ENCODE results near the gene PXN. TPM values are rescaled to one million over a fixed set of nuclear protein-coding genes. Genes with fewer than 3 reads are reported as not detected.
A peak's percentile ranks its signal among the peaks of the same experiment; 100 is the strongest.

PXN gene
- polyA plus RNA-seq, 4 donors: 79.3 to 132 (median 115) TPM

DNA sequence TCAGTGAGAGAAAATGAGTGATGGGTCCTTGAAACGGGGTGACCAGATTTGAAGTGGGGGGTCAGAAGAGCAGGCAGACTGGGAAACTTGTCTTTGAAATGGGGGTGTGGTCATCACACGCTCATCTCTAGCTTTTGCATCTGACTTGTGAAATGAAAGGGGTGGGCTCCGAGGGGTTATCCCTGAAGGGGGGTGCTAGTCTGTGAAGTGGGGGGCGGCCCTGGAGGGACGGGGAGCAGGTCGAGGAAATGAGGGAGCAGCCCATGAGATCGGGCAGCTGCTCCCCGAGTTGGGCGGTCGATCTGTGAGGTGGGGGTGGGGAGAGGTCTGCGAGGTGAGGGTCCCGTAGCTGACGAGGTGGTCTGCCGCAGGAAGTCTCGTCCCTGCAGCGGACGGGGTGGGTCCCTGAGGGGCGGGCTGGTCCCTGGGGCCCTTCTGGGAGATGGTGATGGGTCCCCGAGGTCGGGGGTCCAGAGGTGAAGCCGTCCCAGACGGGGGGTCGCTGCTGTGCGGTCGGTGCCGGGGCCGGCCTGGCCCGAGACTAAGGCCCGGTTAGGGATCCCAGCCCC lies 542 bp downstream of the PXN start:
- 1 to 4% (median 2%) methylated on average over 17 to 29 of the region's 29 CpGs for WGBS, 3 donors
- Histone ChIP-seq H3K36me3 (ENCODE audit: control insufficient read depth in 3 of 3, insufficient read depth in 2 of 3, low read depth in 1 of 3, low read length in 3 of 3) (peaks cover 0 to 25% (median 0%) of the 10 kb centered on the region in 3 donors), H3K27ac (ENCODE audit: low read depth in 1 of 3, low read length in 2 of 3) (peak overlapping the region; percentile 84 to 89 (median 84)), H3K27me3 (ENCODE audit: control insufficient read depth in 3 of 3, insufficient read depth in 3 of 3, low read length in 3 of 3) (no peaks in the 10 kb centered on the region), H3K4me1 (ENCODE audit: control insufficient read depth in 3 of 3, insufficient read depth in 2 of 3, low read depth in 1 of 3, low read length in 2 of 3) (peaks cover 9 to 46% (median 12%) of the 10 kb centered on the region in 3 donors), H3K4me3 (ENCODE audit: low read depth in 1 of 3, low read length in 3 of 3) (peak overlapping the region; percentile 92 to 96 (median 93)), H3K9me3 (ENCODE audit: control insufficient read depth in 2 of 2, insufficient read depth in 1 of 2, low read depth in 1 of 2, low read length in 1 of 2) (no peaks in the 10 kb centered on the region)
- FAIRE-seq (no peak), DNase-seq (peak in 1 of 2 donors; percentile 34)

GRCh38 chr12:120264086-120264903 lies 1.2 kb downstream of the PXN start:
- peak overlapping the region; percentile 92 to 96 (median 93) for H3K4me3 ChIP-seq (ENCODE audit: low read depth in 1 of 3, low read length in 3 of 3)
- peak overlapping the region; percentile 84 to 89 (median 84) for H3K27ac ChIP-seq (ENCODE audit: low read depth in 1 of 3, low read length in 2 of 3)
- DNase-seq: peak; percentile 30 to 48
- no peaks in the 10 kb centered on the region for H3K27me3 ChIP-seq (ENCODE audit: control insufficient read depth in 3 of 3, insufficient read depth in 3 of 3, low read length in 3 of 3)
- peaks cover 9 to 53% (median 12%) of the 10 kb centered on the region in 3 donors for H3K4me1 ChIP-seq (ENCODE audit: control insufficient read depth in 3 of 3, insufficient read depth in 2 of 3, low read depth in 1 of 3, low read length in 2 of 3)
- no peaks in the 10 kb centered on the region for H3K9me3 ChIP-seq (ENCODE audit: control insufficient read depth in 2 of 2, insufficient read depth in 1 of 2, low read depth in 1 of 2, low read length in 1 of 2)
- no peak for FAIRE-seq
- peaks cover 0 to 32% (median 0%) of the 10 kb centered on the region in 3 donors for H3K36me3 ChIP-seq (ENCODE audit: control insufficient read depth in 3 of 3, insufficient read depth in 2 of 3, low read depth in 1 of 3, low read length in 3 of 3)
- 42 to 46% (median 44%) methylated on average over 15 of the region's 15 CpGs for WGBS, 3 donors

DNA sequence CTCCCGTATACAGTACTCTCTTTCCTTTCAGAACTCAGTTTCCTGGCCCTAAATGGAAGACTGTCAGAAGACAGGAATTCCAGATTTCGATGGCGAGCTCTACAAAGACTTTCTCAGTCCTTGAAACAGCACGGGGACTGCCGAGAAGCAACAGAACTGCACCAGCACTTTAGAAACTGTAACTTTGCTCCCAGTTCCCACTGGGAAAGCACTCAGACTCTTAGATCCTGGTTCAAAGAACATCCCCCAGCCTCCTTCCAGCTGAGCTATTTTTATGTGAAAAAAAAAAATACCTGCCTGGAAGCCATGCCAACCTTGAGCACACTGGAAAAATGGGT lies 1.8 kb downstream of the PXN start:
- Histone ChIP-seq H3K27me3 (ENCODE audit: control insufficient read depth in 3 of 3, insufficient read depth in 3 of 3, low read length in 3 of 3) (no peaks in the 10 kb centered on the region), H3K27ac (ENCODE audit: low read depth in 1 of 3, low read length in 2 of 3) (peak overlapping the region; percentile 84 to 89 (median 84)), H3K36me3 (ENCODE audit: control insufficient read depth in 3 of 3, insufficient read depth in 2 of 3, low read depth in 1 of 3, low read length in 3 of 3) (peaks cover 0 to 32% (median 0%) of the 10 kb centered on the region in 3 donors), H3K4me3 (ENCODE audit: low read depth in 1 of 3, low read length in 3 of 3) (peak overlapping the region in 2 of 3 donors; percentile 92 to 93), H3K4me1 (ENCODE audit: control insufficient read depth in 3 of 3, insufficient read depth in 2 of 3, low read depth in 1 of 3, low read length in 2 of 3) (peaks cover 9 to 58% (median 12%) of the 10 kb centered on the region in 3 donors), H3K9me3 (ENCODE audit: control insufficient read depth in 2 of 2, insufficient read depth in 1 of 2, low read depth in 1 of 2, low read length in 1 of 2) (no peaks in the 10 kb centered on the region)
- no peak for FAIRE-seq
- DNase-seq: peak; percentile 23 to 41
- 28 to 38% (median 31%) methylated on average over 5 of the region's 5 CpGs for WGBS, 3 donors

GRCh38 chr12:120262852-120263747 lies 2.4 kb downstream of the PXN start:
- H3K27ac ChIP-seq (ENCODE audit: low read depth in 1 of 3, low read length in 2 of 3): peak overlapping the region; percentile 61 to 84 (median 84)
- FAIRE-seq: no peak
- peak overlapping the region in 2 of 3 donors; percentile 92 to 93 for H3K4me3 ChIP-seq (ENCODE audit: low read depth in 1 of 3, low read length in 3 of 3)
- WGBS, 3 donors: 21 to 33% (median 28%) methylated on average over 15 of the region's 15 CpGs
- no peaks in the 10 kb centered on the region for H3K9me3 ChIP-seq (ENCODE audit: control insufficient read depth in 2 of 2, insufficient read depth in 1 of 2, low read depth in 1 of 2, low read length in 1 of 2)
- H3K4me1 ChIP-seq (ENCODE audit: control insufficient read depth in 3 of 3, insufficient read depth in 2 of 3, low read depth in 1 of 3, low read length in 2 of 3): peaks cover 9 to 59% (median 12%) of the 10 kb centered on the region in 3 donors
- no peaks in the 10 kb centered on the region for H3K27me3 ChIP-seq (ENCODE audit: control insufficient read depth in 3 of 3, insufficient read depth in 3 of 3, low read length in 3 of 3)
- DNase-seq: peak in 1 of 2 donors; percentile 44
- peaks cover 0 to 35% (median 0%) of the 10 kb centered on the region in 3 donors for H3K36me3 ChIP-seq (ENCODE audit: control insufficient read depth in 3 of 3, insufficient read depth in 2 of 3, low read depth in 1 of 3, low read length in 3 of 3)

DNA sequence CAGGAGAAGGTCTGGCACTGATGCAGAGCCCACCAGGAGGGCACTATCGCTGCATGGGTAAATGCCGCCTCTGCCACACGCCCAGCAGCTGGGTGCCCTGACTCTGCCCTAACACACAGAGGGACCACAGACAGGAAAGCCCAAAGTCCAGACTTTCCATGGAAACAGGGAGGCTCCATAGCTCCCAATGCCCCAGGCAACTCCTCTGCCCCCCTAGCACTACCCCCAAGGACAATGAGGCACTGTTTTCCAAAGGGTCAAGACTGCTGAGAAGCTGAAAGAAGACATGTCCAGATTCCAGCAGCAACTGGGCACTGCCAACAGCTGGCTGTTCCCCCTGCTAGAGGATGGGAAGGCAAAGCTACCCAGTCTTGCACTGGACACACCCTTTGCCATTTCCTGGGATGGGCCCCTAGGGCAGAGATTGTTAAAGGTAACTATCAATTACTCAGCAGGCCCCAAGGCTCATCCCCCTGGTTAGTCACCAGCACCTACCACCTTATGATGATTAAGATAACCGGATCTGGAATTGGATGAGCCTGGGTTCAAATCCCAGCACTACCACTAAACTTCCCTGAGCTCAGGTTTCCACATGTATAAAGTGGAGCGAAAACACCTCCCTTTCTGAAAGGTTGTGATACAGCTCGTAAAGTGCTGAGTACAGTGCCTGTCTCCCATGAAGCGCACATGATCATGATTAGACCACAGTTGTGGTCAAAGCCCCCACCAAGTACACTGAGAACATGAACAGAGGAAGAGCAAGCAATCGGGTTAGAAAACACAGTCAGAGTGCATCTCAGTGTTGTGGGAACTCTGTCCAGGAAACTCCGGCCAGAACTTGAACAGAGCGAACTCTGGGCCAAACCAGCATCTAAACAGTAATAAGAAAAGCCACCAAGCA lies 3.3 kb downstream of the PXN start:
- Histone ChIP-seq H3K27ac (ENCODE audit: low read depth in 1 of 3, low read length in 2 of 3) (peak overlapping the region; percentile 61 to 84 (median 84)), H3K27me3 (ENCODE audit: control insufficient read depth in 3 of 3, insufficient read depth in 3 of 3, low read length in 3 of 3) (no peaks in the 10 kb centered on the region), H3K9me3 (ENCODE audit: control insufficient read depth in 2 of 2, insufficient read depth in 1 of 2, low read depth in 1 of 2, low read length in 1 of 2) (no peaks in the 10 kb centered on the region), H3K4me3 (ENCODE audit: low read depth in 1 of 3, low read length in 3 of 3) (peak overlapping the region in 2 of 3 donors; percentile 92 to 93), H3K4me1 (ENCODE audit: control insufficient read depth in 3 of 3, insufficient read depth in 2 of 3, low read depth in 1 of 3, low read length in 2 of 3) (peaks cover 7 to 58% (median 14%) of the 10 kb centered on the region in 3 donors), H3K36me3 (ENCODE audit: control insufficient read depth in 3 of 3, insufficient read depth in 2 of 3, low read depth in 1 of 3, low read length in 3 of 3) (peaks cover 0 to 41% (median 0%) of the 10 kb centered on the region in 3 donors)
- WGBS, 3 donors: 46 to 49% (median 46%) methylated on average over 10 of the region's 10 CpGs
- DNase-seq (peak; percentile 68 to 70), FAIRE-seq (no peak)

DNA sequence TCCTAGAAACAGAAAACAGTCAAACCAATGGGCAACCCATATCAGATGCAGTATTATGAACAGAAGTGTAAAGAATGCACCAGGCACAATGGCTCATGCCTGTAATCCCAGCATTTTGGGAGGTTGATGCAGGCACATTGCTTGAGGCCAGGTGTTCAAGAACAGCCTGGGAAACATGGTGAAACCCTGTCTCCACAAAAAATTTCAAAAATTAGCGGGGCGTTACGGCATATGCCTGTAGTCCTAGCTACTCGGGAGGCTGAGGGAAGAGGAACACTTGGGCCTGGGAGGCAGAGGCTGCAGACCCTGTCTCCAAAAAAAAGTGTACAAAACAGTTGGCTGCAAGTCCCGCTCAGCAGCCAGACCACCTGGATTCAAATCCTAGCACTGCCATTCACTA lies 4.9 kb downstream of the PXN start:
- Histone ChIP-seq H3K9me3 (ENCODE audit: control insufficient read depth in 2 of 2, insufficient read depth in 1 of 2, low read depth in 1 of 2, low read length in 1 of 2) (no peaks in the 10 kb centered on the region), H3K36me3 (ENCODE audit: control insufficient read depth in 3 of 3, insufficient read depth in 2 of 3, low read depth in 1 of 3, low read length in 3 of 3) (peaks cover 0 to 49% (median 0%) of the 10 kb centered on the region in 3 donors), H3K27me3 (ENCODE audit: control insufficient read depth in 3 of 3, insufficient read depth in 3 of 3, low read length in 3 of 3) (no peaks in the 10 kb centered on the region), H3K4me1 (ENCODE audit: control insufficient read depth in 3 of 3, insufficient read depth in 2 of 3, low read depth in 1 of 3, low read length in 2 of 3) (peaks cover 5 to 58% (median 17%) of the 10 kb centered on the region in 3 donors), H3K4me3 (ENCODE audit: low read depth in 1 of 3, low read length in 3 of 3) (no peak overlapping the region), H3K27ac (ENCODE audit: low read depth in 1 of 3, low read length in 2 of 3) (no peak overlapping the region)
- FAIRE-seq: no peak
- no peak for DNase-seq
- WGBS, 3 donors: 94 to 98% (median 94%) methylated on average over 5 of the region's 5 CpGs

DNA sequence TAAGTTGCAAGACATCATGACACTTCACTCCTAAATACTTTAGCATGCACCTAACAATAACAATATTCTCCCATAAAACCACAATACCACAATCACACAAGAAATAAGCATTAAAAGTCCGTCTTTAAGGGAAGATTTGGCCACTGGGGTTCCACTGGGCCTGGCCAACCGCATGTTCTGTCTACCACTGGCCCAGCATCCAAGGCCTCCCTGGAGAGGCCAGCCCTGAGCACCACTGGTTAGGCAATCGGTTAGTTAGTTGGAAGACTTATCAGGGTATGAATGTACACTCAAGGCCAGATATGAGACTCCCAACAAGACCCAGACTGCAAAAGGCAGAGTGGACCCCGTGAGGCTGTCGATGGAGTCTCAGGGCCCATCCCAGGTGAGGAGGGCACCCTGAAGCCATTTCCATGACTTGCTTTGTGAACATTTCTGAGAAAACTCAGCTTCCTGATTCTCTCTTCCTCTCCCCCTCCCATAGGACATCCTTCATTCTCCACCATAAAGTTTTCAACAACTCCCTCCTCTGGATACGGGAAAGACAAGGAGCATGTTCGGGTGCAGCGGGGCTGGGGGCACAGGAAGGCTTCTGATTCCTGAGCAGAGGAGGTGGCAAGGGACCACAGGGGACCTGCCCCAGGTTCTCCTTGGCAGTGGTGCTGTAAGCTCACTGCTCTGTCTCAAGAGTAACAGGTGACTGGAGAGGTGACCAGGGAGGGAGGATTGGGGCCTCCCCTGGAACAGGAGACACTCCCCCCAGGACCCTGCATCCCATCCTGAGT lies 5.9 kb downstream of the PXN start:
- H3K4me3 ChIP-seq (ENCODE audit: low read depth in 1 of 3, low read length in 3 of 3): no peak overlapping the region
- peak overlapping the region in 1 of 3 donors; percentile 5 for H3K27ac ChIP-seq (ENCODE audit: low read depth in 1 of 3, low read length in 2 of 3)
- H3K4me1 ChIP-seq (ENCODE audit: control insufficient read depth in 3 of 3, insufficient read depth in 2 of 3, low read depth in 1 of 3, low read length in 2 of 3): peaks cover 5 to 58% (median 17%) of the 10 kb centered on the region in 3 donors
- no peak for FAIRE-seq
- H3K9me3 ChIP-seq (ENCODE audit: control insufficient read depth in 2 of 2, insufficient read depth in 1 of 2, low read depth in 1 of 2, low read length in 1 of 2): no peaks in the 10 kb centered on the region
- no peaks in the 10 kb centered on the region for H3K27me3 ChIP-seq (ENCODE audit: control insufficient read depth in 3 of 3, insufficient read depth in 3 of 3, low read length in 3 of 3)
- 72 to 93% (median 85%) methylated on average over 8 of the region's 8 CpGs for WGBS, 3 donors
- peaks cover 0 to 58% (median 3%) of the 10 kb centered on the region in 3 donors for H3K36me3 ChIP-seq (ENCODE audit: control insufficient read depth in 3 of 3, insufficient read depth in 2 of 3, low read depth in 1 of 3, low read length in 3 of 3)
- DNase-seq: no peak

Measured in small intestine (tissue), 7 donors.